ENCODE data around the gene TCEA3.

Gene TCEA3

GRCh38 chr1:23362218-23362713, 62.3 kb downstream of the TCEA3 start:
- DNase-seq: no peak

GRCh38 chr1:23358310-23358875, 66.2 kb downstream of the TCEA3 start:
- no peak for DNase-seq

GRCh38 chr1:23357138-23357908, 67.2 kb downstream of the TCEA3 start:
- no peak for DNase-seq

GRCh38 chr1:23356471-23357137, 67.9 kb downstream of the TCEA3 start:
- peak; percentile 8 for DNase-seq

- no peak for DNase-seq
Observed at GRCh38 chr1:23354245-23354644, 70.3 kb downstream of the TCEA3 start.

GRCh38 chr1:23352096-23352695, 72.4 kb downstream of the TCEA3 start:
- DNase-seq: no peak

- no peak for DNase-seq
Observed at GRCh38 chr1:23345920-23346319, 78.6 kb downstream of the TCEA3 start.

- no peak for DNase-seq
Observed at GRCh38 chr1:23344987-23345472, 79.5 kb downstream of the TCEA3 start.

- DNase-seq: peak; percentile 100
Observed at GRCh38 chr1:23344111-23344986, 80.2 kb downstream of the TCEA3 start, which contains the start of gene HNRNPR. Gene HNRNPR, minus strand, starts transcription at chr1:23344284. Its CDS starts 3,276 bp downstream, at chr1:23341008.

- DNase-seq: peak; percentile 30
Observed at GRCh38 chr1:23343221-23344110, 81.1 kb downstream of the TCEA3 start.

- DNase-seq: peak; percentile 23
Observed at GRCh38 chr1:23341931-23342692, 82.4 kb downstream of the TCEA3 start.

GRCh38 chr1:23339632-23340031, 84.9 kb downstream of the TCEA3 start:
- DNase-seq: no peak

GRCh38 chr1:23337869-23338268, 86.7 kb downstream of the TCEA3 start:
- DNase-seq: no peak

- DNase-seq: no peak
Observed at GRCh38 chr1:23331713-23332112, 92.8 kb downstream of the TCEA3 start.
